OCI-LY7 (cell line): ENCODE results near the gene UBE2M.

Source experiments
- EZH2phosphoT487 ChIP-seq: fragments of 200-600 bp; sonication (generic); IDR thresholded peaks from 2 replicates; pipeline ENCODE4 v1.6.1; 2018; ENCODE audit warnings: low read depth, borderline replicate concordance, mild to moderate bottlenecking, mixed run types, antibody characterized with exemption, low read length, moderate library complexity, mixed read lengths
- TF ChIP-seq, protein P1 (sequence below): fragments of 200-600 bp; sonication (generic); conservative IDR thresholded peaks from 2 replicates; pipeline ENCODE4 v1.5.1; 2014; ENCODE audit warnings: mild to moderate bottlenecking, antibody characterized with exemption, low read length, moderate library complexity, mixed read lengths

DNA sequence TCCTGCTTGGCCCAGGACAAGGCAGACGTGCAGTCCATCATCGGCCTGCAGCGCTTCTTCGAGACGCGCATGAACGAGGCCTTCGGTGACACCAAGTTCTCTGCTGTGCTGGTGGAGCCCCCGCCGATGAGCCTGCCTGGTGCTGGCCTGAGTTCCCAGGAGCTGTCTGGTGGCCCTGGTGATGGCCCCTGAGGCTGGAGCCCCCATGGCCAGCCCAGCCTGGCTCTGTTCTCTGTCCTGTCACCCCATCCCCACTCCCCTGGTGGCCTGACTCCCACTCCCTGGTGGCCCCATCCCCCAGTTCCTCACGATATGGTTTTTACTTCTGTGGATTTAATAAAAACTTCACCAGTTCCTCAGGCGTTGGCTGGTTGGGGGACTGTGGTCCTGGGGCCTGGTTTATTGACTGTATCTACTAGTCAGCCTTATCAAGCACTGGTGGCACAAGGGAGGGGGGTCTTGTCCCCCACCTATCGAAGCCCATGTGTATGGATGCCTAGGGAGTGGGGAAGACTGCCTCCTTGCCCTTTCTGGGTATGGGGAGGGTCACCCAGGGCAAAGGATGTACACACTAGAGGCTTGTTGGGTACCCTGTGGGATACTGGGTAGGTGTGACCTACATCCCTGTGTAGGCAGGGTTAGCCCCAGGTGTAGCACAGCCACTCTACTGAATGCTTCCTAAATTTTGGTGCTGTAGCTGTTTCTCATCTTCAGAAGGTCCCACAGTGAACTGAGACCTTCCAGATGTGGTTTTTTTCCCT, 7.9 kb downstream of the UBE2M start:
- TF ChIP-seq, protein P1, sequence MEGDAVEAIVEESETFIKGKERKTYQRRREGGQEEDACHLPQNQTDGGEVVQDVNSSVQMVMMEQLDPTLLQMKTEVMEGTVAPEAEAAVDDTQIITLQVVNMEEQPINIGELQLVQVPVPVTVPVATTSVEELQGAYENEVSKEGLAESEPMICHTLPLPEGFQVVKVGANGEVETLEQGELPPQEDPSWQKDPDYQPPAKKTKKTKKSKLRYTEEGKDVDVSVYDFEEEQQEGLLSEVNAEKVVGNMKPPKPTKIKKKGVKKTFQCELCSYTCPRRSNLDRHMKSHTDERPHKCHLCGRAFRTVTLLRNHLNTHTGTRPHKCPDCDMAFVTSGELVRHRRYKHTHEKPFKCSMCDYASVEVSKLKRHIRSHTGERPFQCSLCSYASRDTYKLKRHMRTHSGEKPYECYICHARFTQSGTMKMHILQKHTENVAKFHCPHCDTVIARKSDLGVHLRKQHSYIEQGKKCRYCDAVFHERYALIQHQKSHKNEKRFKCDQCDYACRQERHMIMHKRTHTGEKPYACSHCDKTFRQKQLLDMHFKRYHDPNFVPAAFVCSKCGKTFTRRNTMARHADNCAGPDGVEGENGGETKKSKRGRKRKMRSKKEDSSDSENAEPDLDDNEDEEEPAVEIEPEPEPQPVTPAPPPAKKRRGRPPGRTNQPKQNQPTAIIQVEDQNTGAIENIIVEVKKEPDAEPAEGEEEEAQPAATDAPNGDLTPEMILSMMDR, result no peak
- TF ChIP-seq EZH2phosphoT487, result no peak
